CD14-positive monocyte (primary cell): ENCODE measurements around the gene SCAMP5. TPM values are rescaled to one million over a fixed set of nuclear protein-coding genes. Genes with fewer than 3 reads are reported as not detected.

ENCODE experiments used
- DNase-seq, 3 donors: peaks; one replicate each; pipeline ENCODE4 v3.0.0-alpha.2; 2011 to 2022
- H2AFZ ChIP-seq: 2 replicates; pipeline ENCODE4 v1.6.0; 2012; ENCODE audit warnings: mild to moderate bottlenecking, low read depth, low read length, inconsistent platforms; ENCODE audit not compliant: insufficient read depth, poor library complexity, severe bottlenecking
- H3K27ac ChIP-seq, 2 donors: 1 replicate in 1 of 2; 2 replicates in 1 of 2; pipeline ENCODE4 v1.5.1; 2012 to 2013; ENCODE audit warnings: low read length in 2 of 2, control low read depth in 1 of 2, inconsistent platforms in 1 of 2, low read depth in 1 of 2, mild to moderate bottlenecking in 1 of 2
- H3K27me3 ChIP-seq, 2 donors: one replicate each; pipeline versions ENCODE4 v1.6.0 to v1.6.1; 2011 to 2013; ENCODE audit warnings: low read length in 2 of 2; ENCODE audit not compliant: control insufficient read depth in 2 of 2, insufficient read depth in 2 of 2
- H3K36me3 ChIP-seq, 2 donors: replicated peaks in 1 of 2; 1 replicate in 1 of 2; 2 replicates in 1 of 2; pipeline versions ENCODE4 v1.5.1 to v1.6.1; 2012 to 2013; ENCODE audit warnings: low read length in 2 of 2, control low read depth in 1 of 2, inconsistent platforms in 1 of 2, mild to moderate bottlenecking in 1 of 2; ENCODE audit not compliant: insufficient read depth in 2 of 2, control insufficient read depth in 1 of 2
- H3K4me1 ChIP-seq, 2 donors: 1 replicate in 1 of 2; 2 replicates in 1 of 2; pipeline versions ENCODE4 v1.5.1 to v1.6.1; 2012 to 2013; ENCODE audit warnings: low read length in 2 of 2, control low read depth in 1 of 2, inconsistent platforms in 1 of 2, mild to moderate bottlenecking in 1 of 2, moderate library complexity in 1 of 2; ENCODE audit not compliant: insufficient read depth in 2 of 2, control insufficient read depth in 1 of 2
- H3K4me2 ChIP-seq: replicated peaks from 2 replicates; pipeline ENCODE3; 2012; ENCODE audit warnings: low read length, moderate library complexity, mild to moderate bottlenecking; ENCODE audit not compliant: poor library complexity, severe bottlenecking; ENCODE audit errors: extremely low read depth
- H3K4me3 ChIP-seq, 3 experiments: fragments of 200-600 bp in 1 of 3; sonication (generic) in 1 of 3; replicated peaks in 1 of 3; 1 replicate in 2 of 3; 2 replicates in 1 of 3; pipeline ENCODE4 v1.5.1; 2011 to 2013; ENCODE audit warnings: low read length in 3 of 3, mild to moderate bottlenecking in 3 of 3, control low read depth in 2 of 3, low read depth in 2 of 3, inconsistent platforms in 1 of 3, moderate library complexity in 1 of 3
- H3K79me2 ChIP-seq: 2 replicates; pipeline ENCODE4 v1.6.0; 2012; ENCODE audit warnings: mild to moderate bottlenecking, control low read depth, inconsistent platforms, low read length, moderate library complexity; ENCODE audit not compliant: insufficient read depth
- H3K9ac ChIP-seq: 2 replicates; pipeline ENCODE4 v1.6.0; 2017; ENCODE audit warnings: low read length, mild to moderate bottlenecking; ENCODE audit not compliant: insufficient read depth, poor library complexity, severe bottlenecking
- H3K9me3 ChIP-seq, 2 donors: replicated peaks in 1 of 2; 1 replicate in 1 of 2; 2 replicates in 1 of 2; pipeline versions ENCODE4 v1.5.1 to v1.6.1; 2012 to 2013; ENCODE audit warnings: low read length in 2 of 2, control low read depth in 1 of 2; ENCODE audit not compliant: control insufficient read depth in 1 of 2, insufficient read depth in 1 of 2
- H4K20me1 ChIP-seq: 2 replicates; pipeline ENCODE4 v1.6.0; 2012; ENCODE audit warnings: mild to moderate bottlenecking, low read length, control low read depth, moderate library complexity; ENCODE audit not compliant: insufficient read depth
- H3K27ac Mint-ChIP-seq, 7 donors: one replicate each; pipeline ENCODE4 v1.8.0; 2020; ENCODE audit warnings: mild to moderate bottlenecking in 7 of 7, mixed read lengths in 7 of 7, moderate library complexity in 6 of 7, inconsistent platforms in 2 of 7
- H3K27me3 Mint-ChIP-seq, 3 donors: one replicate each; pipeline ENCODE4 v1.8.0; 2021 to 2022; ENCODE audit warnings: low read depth in 3 of 3, mild to moderate bottlenecking in 3 of 3, mixed read lengths in 3 of 3, moderate library complexity in 3 of 3, inconsistent platforms in 1 of 3
- H3K36me3 Mint-ChIP-seq, 2 donors: one replicate each; pipeline ENCODE4 v1.8.0; 2020; ENCODE audit warnings: mixed read lengths in 2 of 2, inconsistent platforms in 1 of 2, mild to moderate bottlenecking in 1 of 2
- H3K4me1 Mint-ChIP-seq: one replicate; pipeline ENCODE4 v1.8.0; 2020; ENCODE audit warnings: mild to moderate bottlenecking, mixed read lengths
- H3K4me3 Mint-ChIP-seq, 2 donors: one replicate each; pipeline ENCODE4 v1.8.0; 2020; ENCODE audit warnings: mild to moderate bottlenecking in 2 of 2, mixed read lengths in 2 of 2, moderate library complexity in 1 of 2
- H3K9me3 Mint-ChIP-seq, 7 donors: one replicate each; pipeline ENCODE4 v1.8.0; 2020 to 2022; ENCODE audit warnings: mixed read lengths in 7 of 7, mild to moderate bottlenecking in 6 of 7, moderate library complexity in 6 of 7, inconsistent platforms in 2 of 7
- WGBS: methylation state at CpG from one replicate; pipeline ENCODE4 v1.1.5; 2013; ENCODE audit warnings: missing lambda C conversion rate; ENCODE audit not compliant: insufficient coverage; 5-methylcytosine and 5-hydroxymethylcytosine counted together
- intact Hi-C, 2 donors: fragments of 100-400 bp; cut with micrococcal nuclease; formaldehyde crosslinking; loops; one replicate each; pipeline versions ENCODE4 v1.15.0 to v1.15.1; 2023
- polyA plus RNA-seq, 3 donors: library from polyadenylated mRNA; depleted of rRNA in 1 of 3; unstranded in 2 of 3; stranded (reverse) in 1 of 3; fragments of 300-500 nt in 2 of 3; fragments of >200 nt in 1 of 3; fragmentation: Illumina TruSeq in 2 of 3; gene quantifications; 1 replicate in 2 of 3; 2 replicates in 1 of 3; pipeline ENCODE4 v1.2.3, GENCODE V29; 2012 to 2021
- TF ChIP-seq, protein P1 (sequence below): fragments of 200-600 bp; IDR thresholded peaks from one replicate; pipeline ENCODE4 v1.8.0; 2022; ENCODE audit warnings: antibody characterized with exemption, mild to moderate bottlenecking

The SCAMP5 gene
- polyA plus RNA-seq, 3 donors, result 0.08 to 0.32 TPM; not detected in 1

DNA sequence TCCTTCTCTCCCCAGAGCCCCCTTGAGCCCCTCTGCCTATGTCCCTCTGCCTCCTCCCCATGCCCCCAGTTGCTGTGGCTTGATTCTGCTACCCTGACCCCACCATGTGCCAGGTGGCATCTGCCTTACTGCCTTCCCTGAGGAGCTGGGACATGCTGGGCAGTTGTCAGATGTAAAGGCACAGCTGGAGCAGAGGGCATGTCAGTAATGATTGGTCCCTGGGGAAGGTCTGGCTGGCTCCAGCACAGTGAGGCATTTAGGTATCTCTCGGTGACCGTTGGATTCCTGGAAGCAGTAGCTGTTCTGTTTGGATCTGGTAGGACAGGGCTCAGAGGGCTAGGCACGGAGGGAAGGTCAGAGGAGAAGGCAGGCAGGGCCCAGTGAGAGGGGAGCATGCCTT, 24.6 kb downstream of the SCAMP5 start:
- no peaks in the 10 kb centered on the region for H3K36me3 ChIP-seq

DNA sequence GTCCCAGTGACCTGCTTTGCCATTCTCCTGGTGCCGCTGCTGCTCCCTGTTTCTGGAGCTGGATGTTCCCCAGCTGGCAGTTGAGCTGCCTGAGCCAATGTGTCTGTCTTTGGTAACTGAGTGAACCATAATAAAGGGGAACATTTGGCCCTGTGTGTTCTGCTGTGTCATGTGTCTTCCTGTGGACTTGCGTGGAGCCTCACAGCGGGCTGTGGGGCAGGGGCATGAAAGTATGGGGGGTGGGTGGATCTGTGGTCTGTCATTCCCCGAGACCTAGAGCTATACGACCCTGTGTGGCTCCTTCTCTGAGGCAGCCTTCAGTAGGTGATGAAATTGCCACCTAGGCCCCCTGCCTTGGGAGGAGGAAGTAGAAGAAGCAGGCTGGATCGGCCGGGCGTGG, 26.0 kb downstream of the SCAMP5 start:
- peak overlapping the region; percentile 15 for H3K9ac ChIP-seq
- no peaks in the 10 kb centered on the region for H3K27me3 ChIP-seq
- no peaks in the 10 kb centered on the region for H3K36me3 ChIP-seq
- no peaks in the 10 kb centered on the region for H3K9me3 ChIP-seq
- H4K20me1 ChIP-seq, result no peaks in the 10 kb centered on the region
- Mint-ChIP-seq H3K27me3 (no peaks in the 10 kb centered on the region), H3K27ac (peak overlapping the region in 6 of 7 donors; percentile 10 to 80 (median 70)), H3K36me3 (peaks cover 6% of the 10 kb centered on the region in 2 donors), H3K4me1 (peaks cover 34% of the 10 kb centered on the region), H3K4me3 (peak overlapping the region; percentile 51 to 60), H3K9me3 (peaks cover 0 to 4% (median 0%) of the 10 kb centered on the region in 7 donors)
- intact Hi-C loops, result loop anchor here in 1 of 2 donors (5.0 kb wide), 1 partner anchor 64 kb away; the partner anchor contains the start of gene RPP25
- peak overlapping the region; percentile 61 for H2AFZ ChIP-seq
- 17% methylated on average over 5 of the region's 8 CpGs for WGBS
- H3K4me3 ChIP-seq, result no peak overlapping the region
- TF ChIP-seq, protein P1, sequence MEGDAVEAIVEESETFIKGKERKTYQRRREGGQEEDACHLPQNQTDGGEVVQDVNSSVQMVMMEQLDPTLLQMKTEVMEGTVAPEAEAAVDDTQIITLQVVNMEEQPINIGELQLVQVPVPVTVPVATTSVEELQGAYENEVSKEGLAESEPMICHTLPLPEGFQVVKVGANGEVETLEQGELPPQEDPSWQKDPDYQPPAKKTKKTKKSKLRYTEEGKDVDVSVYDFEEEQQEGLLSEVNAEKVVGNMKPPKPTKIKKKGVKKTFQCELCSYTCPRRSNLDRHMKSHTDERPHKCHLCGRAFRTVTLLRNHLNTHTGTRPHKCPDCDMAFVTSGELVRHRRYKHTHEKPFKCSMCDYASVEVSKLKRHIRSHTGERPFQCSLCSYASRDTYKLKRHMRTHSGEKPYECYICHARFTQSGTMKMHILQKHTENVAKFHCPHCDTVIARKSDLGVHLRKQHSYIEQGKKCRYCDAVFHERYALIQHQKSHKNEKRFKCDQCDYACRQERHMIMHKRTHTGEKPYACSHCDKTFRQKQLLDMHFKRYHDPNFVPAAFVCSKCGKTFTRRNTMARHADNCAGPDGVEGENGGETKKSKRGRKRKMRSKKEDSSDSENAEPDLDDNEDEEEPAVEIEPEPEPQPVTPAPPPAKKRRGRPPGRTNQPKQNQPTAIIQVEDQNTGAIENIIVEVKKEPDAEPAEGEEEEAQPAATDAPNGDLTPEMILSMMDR, result no peak
- peaks cover 30 to 38% of the 10 kb centered on the region in 2 donors for H3K4me1 ChIP-seq
- H3K4me2 ChIP-seq, result peak overlapping the region; percentile 34
- DNase-seq, result peak in 2 of 3 donors; percentile 20 to 39
- peaks cover 22% of the 10 kb centered on the region for H3K79me2 ChIP-seq
- H3K27ac ChIP-seq, result peak overlapping the region; percentile 24 to 26

More for the DNA sequence above, 24.6 kb downstream of the SCAMP5 start:
- peaks cover 24% of the 10 kb centered on the region for H3K4me1 Mint-ChIP-seq
- Histone ChIP-seq H3K27me3 (no peaks in the 10 kb centered on the region), H3K9me3 (no peaks in the 10 kb centered on the region), H3K4me2 (no peak overlapping the region), H3K4me3 (no peak overlapping the region), H4K20me1 (no peaks in the 10 kb centered on the region), H3K27ac (no peak overlapping the region), H3K79me2 (peaks cover 7% of the 10 kb centered on the region), H3K9ac (no peak overlapping the region), H2AFZ (no peak overlapping the region), H3K4me1 (peaks cover 21 to 29% of the 10 kb centered on the region in 2 donors)
- 100% methylated on average over 2 of the region's 3 CpGs for WGBS
- H3K9me3 Mint-ChIP-seq, result peaks cover 0 to 4% (median 0%) of the 10 kb centered on the region in 7 donors
- TF ChIP-seq, protein P1, result no peak
- intact Hi-C loops, result loop anchor here in 1 of 2 donors (5.0 kb wide), 1 partner anchor 63 kb away; the partner anchor contains the start of gene RPP25
- H3K27ac Mint-ChIP-seq, result no peak overlapping the region
- DNase-seq, result no peak
- no peaks in the 10 kb centered on the region for H3K27me3 Mint-ChIP-seq
- no peaks in the 10 kb centered on the region for H3K36me3 Mint-ChIP-seq
- no peak overlapping the region for H3K4me3 Mint-ChIP-seq
